GM10248 (cell line): ENCODE measurements around the gene PLA2G4A.

Source experiments
- CTCF ChIA-PET: fragments of 300-600 bp; sonication (Branson Sonifier 250); formaldehyde crosslinking; extraction: SDS; loops from one replicate; lab custom pipeline; 2021; ENCODE audit warnings: antibody characterized with exemption; lab: Yijun Ruan, JAX
- POLR2A ChIA-PET: fragments of 350-650 bp; sonication (Branson Sonifier 250); formaldehyde crosslinking; extraction: SDS; loops from one replicate; lab custom pipeline; 2020; ENCODE audit warnings: antibody characterized with exemption; lab: Yijun Ruan, JAX
- DNase-seq: peaks from one replicate; pipeline ENCODE4 v3.0.0; 2012; ENCODE audit errors: extremely low spot score
- TF ChIP-seq, protein P1 (sequence below): IDR thresholded peaks from 2 replicates; pipeline ENCODE4 v1.5.1; 2012; ENCODE audit warnings: mild to moderate bottlenecking, low read depth; ENCODE audit errors: extremely low read depth, missing control alignments, control extremely low read depth

Gene PLA2G4A

GRCh38 chr1:186828611-186829454 is at the start of gene PLA2G4A:
Gene PLA2G4A, plus strand, starts transcription at chr1:186828949. Its CDS starts 25,406 bp downstream, at chr1:186854355.
- TF ChIP-seq, protein P1, sequence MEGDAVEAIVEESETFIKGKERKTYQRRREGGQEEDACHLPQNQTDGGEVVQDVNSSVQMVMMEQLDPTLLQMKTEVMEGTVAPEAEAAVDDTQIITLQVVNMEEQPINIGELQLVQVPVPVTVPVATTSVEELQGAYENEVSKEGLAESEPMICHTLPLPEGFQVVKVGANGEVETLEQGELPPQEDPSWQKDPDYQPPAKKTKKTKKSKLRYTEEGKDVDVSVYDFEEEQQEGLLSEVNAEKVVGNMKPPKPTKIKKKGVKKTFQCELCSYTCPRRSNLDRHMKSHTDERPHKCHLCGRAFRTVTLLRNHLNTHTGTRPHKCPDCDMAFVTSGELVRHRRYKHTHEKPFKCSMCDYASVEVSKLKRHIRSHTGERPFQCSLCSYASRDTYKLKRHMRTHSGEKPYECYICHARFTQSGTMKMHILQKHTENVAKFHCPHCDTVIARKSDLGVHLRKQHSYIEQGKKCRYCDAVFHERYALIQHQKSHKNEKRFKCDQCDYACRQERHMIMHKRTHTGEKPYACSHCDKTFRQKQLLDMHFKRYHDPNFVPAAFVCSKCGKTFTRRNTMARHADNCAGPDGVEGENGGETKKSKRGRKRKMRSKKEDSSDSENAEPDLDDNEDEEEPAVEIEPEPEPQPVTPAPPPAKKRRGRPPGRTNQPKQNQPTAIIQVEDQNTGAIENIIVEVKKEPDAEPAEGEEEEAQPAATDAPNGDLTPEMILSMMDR: no peak
- ChIA-PET CTCF (interaction anchor here (1.0 to 1.1 kb wide), 3 partner anchors 10 to 15 kb away, joined by 3 to 4 read pairs (median 3); no protein-coding TSS in a partner anchor), POLR2A (no interaction called here)
- DNase-seq: peak; percentile 46

- CTCF ChIA-PET: interaction anchor here (1.2 to 2.5 kb wide), 4 partner anchors 10 to 25 kb away, joined by 3 to 8 read pairs (median 4); no protein-coding TSS in a partner anchor
- TF ChIP-seq, protein P1: no peak
- DNase-seq: no peak
- POLR2A ChIA-PET: no interaction called here
Observed at GRCh38 chr1:186780076-186780475, 48.7 kb upstream of the PLA2G4A start.

DNA sequence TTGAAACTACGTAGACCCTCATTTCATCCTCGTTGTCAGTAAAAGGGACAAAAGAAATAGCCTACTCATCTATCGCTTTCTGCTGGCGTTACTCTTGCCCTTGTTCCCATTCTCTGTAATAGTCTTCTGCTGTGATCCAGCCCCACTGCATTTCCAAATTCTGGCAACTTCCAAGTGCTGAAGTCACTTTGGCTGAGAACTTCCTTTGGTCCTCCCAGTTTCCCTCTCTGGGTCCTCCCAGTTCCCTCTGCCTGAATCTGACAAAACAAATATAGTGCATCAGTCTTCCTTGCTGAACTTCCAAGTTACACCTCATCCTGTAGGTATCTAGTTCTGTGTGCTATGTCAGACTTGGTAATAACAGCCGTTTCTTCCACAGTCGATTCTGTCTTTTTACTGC is 47.0 kb upstream of the PLA2G4A start:
- POLR2A ChIA-PET: no interaction called here
- DNase-seq: no peak
- TF ChIP-seq, protein P1: no peak
- CTCF ChIA-PET: interaction anchor here (0.8 to 2.5 kb wide), 5 partner anchors 8 to 17 kb away, joined by 3 to 8 read pairs (median 3); no protein-coding TSS in a partner anchor

GRCh38 chr1:186782791-186783190 is 46.0 kb upstream of the PLA2G4A start:
- TF ChIP-seq, protein P1: no peak
- CTCF ChIA-PET: interaction anchor here (1.0 to 1.4 kb wide), 5 partner anchors 14 to 60 kb away, joined by 3 to 4 read pairs (median 3); no protein-coding TSS in a partner anchor
- POLR2A ChIA-PET: no interaction called here
- DNase-seq: no peak

DNA sequence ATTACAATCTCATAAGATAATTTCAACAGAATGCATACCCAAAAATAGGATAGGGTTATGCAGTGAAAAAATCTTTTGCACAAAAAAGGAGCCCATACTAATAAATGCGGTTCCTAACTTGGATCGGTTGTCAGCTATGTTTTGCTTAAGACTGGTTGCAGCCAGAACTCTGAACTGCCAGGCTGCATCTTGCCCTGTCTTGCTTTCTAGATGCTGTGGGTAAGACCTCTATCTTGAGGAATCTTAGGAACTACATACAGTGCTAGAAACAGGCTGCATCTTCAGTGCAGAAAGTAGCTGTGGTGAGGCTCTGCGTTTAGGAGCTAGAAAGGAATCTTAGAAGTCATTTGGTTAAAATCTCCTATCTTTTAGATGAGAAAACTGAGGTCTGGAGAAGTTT is 45.6 kb upstream of the PLA2G4A start:
- no peak for DNase-seq
- TF ChIP-seq, protein P1: no peak
- ChIA-PET POLR2A (no interaction called here), CTCF (interaction anchor here (0.7 to 1.4 kb wide), 7 partner anchors 15 to 60 kb away, joined by 3 to 4 read pairs (median 3); no protein-coding TSS in a partner anchor)

DNA sequence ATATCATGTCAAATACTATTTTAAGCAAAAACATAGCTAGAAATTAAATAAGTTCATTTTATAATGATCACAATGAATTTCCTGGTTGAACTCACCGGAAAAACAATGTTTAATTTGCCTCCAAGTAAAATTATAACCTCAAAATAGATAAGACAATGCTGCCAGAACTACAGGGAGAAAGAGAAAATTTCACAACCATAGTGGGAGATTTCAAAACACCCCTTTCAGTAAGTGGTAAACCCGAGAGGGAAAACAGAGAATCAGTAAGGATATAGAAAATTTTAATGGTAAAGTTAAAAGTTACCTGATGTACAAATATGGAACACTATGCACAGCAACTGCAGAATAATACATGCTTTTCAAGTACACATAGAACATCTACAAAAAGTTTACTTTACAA is 43.2 kb upstream of the PLA2G4A start:
- CTCF ChIA-PET: no interaction called here
- POLR2A ChIA-PET: no interaction called here
- DNase-seq: no peak
- TF ChIP-seq, protein P1: no peak
